ENCODE measurements around the gene STAT3.
"Not testable (repeated sequence)": the region's sequence is repeated elsewhere in the genome, so short reads cannot be mapped to it uniquely, and the experiment has no call there.

STAT3 gene

DNA sequence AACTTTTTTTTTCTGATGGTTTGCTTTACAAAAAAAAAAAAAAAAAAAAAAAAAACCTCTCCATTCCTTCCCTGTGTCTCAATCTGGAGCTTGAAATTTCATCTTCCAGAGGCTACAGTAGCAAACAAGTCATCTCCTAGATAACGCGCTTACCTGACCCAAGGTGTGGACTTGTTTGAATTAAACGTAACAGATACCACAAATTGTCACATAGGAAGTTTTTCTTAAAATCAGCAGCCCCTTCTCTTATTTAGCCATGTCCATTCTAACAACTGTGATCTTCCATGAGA is 114.0 kb downstream of the STAT3 start:
- no peak for DNase-seq

DNA sequence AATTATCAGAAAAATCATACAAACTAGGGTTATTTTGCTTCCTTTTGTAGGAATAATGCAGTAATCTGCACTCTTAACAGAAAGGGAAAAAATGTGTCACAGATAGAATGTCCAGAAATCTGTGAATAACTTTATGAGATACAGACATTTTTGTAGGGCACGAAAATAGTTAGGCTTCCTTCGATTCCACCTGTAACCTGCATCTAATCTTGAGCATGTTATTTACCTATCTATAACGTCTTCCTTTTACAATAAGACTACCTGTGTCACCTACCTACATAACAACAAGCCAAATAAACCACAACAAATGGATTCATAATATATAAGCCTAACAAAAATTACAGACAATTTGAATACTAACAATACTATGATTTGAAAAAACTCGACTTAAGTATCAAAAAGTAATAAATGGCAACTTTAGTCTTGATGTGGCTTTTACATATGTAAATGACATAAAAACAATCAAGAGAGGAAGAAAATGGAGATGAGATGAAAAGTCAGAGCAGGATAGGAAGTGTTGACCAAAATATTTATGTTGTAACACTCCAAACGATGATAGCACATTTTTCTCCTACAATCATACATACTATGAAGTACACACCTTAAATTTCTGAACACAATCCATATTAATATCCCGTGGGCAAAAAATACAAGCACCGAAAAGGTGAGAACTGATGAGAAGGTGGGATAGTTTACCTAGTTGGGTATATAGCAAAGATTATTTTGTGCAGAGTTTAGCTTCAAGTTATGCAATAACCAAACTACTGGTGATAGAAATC is 114.6 kb downstream of the STAT3 start:
- no peak for DNase-seq

DNA sequence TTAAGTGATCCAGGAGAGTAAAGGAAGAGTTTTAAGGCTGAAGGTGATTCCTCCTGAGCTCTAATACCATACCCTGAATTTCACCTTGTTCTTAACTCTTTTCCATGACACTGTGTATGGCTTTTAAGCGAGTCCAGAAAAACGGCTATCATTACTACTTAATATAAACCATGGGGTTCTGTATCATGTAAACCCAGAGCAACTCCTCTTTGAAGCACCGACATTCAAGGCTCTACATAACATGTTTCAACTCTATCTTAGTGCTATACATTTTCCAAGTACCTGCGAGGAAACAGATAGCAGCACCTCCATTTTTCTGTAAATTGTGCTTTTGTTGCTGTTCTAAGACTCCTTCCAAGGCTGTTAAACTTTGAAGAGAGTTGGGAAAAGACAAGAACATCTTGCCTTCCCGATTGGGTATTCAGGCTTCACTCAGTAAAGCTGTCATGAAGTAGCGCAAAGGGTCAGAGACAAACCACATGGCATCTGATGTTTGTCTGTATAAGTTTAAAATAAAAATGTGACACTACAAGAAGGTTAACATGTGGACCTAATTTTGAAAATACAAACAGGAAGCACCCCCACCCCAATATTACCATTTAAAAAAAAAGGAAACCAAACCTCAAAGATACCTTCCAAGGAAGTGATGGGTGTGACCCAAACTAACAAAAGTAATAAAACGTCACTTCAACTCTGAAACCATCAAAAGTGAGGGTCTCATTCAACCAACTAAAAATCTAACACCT is 115.9 kb downstream of the STAT3 start:
- DNase-seq: no peak

DNA sequence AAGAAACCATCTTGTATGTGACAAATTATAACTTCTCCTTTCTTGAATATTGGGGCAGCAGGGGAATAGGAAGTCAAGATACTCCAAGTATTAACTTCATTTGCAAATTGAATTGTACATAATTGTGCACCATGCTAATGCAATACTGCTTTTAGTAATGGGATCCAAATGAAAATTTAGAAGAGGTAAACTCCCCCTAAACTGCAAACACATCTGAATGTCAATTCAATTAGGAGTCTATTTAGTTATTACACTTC is 116.5 kb downstream of the STAT3 start:
- no peak for DNase-seq

DNA sequence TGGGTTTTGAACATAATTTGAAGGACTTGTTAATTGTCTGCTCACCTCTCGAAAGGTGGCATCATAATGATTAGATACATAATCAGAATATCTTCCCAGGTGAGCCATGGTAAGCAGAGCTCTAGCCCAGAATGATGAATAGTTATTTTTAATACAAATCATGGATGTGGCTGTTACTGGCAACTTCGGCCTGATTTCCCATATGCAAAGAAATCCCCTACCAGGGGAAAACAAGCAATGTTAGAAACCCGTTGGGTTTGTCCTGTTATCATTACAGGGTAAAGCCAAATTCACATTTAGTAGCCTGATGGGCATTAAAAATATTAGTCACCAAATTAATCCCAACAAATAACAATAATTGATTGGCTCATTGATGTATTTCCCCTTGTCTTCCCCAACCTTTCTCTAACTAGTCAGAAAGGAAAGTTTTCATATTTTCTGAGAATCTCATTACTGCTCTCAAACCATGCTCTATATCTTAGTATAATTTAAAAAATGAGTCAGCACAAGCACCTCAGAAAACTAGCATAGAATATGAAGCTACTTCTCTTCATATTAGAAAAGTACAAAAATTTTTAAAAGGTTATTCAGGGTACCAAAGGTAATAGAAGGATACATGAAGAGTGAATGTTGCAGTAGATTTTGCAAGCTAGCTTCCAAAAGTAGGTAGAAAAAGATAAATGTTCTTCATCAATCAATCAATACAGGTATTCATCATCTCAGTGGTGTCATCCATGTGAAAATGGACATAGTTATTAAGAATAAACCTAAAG is 117.0 kb downstream of the STAT3 start:
- DNase-seq: no peak

DNA sequence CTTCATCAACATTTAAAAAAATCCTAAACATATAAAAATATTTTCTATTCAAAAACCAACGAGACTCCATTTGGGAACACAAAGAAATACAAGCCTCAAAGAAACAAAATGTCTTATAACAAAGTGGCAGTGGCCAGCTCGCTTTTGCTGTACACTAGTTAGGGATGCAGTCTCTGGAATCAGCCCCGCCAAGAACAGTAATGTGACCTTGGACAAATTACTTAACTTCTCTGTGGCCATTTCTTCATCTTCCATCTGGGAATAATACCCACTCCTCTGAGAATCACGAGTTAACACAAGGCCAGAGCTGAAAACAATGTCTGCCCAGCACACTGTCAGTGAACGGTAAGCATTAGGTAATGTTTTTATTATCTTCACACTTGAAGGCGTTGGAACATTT is 117.6 kb downstream of the STAT3 start:
- DNase-seq: no peak

DNA sequence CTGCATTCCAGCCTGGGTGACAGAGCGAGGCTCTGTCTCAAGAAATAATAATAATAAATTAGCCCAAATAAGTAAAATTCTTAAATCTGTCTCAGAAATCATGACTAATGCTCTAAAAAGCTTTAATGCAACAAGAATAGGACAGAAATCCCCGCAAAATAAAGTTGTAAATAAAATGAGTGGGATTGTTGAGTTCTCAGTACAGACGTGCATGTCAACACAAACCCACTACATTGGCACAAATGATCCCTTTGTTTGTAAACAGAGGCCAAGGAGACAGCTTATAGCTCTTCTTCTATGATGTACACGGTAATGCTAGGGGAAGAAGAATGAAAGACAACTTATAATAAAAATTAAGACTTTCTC is 118.1 kb downstream of the STAT3 start:
- no peak for DNase-seq

DNA sequence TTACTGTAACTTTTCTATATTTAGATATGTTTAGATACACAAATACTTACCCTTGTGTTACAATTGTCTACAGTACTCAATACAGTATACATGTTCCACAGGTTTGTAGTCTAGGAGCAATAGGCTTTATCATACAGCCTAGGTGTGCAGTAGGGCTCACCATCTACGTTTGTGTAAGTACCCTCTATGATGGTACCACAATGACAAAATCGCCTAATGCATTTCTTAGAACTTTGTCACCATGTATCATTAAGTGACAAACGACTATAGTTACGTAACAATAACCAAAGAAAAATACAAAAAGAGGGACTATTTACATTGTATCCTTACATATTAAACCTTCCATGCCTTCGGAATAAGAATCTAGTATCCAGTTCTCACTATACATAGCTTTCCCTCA is 120.0 kb downstream of the STAT3 start:
- DNase-seq: no peak

DNA sequence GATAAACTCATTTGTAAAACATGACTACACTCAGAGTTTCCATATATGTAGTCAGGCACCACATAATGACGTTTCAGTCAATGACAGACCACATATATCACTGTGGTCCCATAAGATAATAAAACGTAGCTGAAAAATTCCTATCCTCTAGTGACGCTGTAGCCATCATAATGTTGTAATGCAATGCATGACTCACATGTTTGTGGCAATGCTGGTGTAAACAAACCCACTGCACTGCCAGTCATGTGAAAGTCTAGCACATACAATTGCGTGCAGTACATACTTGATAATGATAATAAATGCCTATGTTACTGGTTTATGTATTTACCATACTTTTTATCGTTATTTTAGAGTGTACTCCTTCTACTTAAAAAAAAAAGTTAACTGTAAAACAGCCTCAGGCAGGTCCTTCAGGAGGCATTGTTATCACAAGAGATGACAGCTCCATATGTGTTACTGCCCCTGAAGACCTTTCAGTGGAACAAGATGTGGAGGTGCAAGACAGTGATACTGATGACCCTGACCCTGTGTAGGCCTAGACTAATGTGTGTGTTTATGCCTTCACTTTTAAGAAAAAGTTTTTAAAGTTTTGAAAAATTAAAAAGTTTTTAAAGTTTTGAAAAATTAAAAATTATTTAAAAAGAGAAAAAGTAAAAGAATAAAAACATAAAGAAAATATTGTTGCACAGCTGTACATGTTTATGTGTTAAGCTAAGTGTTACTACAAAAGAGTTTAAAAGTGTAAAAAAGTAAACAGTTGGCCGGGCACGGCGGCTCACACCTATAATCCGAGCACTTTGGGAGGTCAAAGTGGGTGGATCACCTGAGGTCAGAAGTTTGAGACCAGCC is 121.1 kb downstream of the STAT3 start:
- DNase-seq: peak; percentile 62

DNA sequence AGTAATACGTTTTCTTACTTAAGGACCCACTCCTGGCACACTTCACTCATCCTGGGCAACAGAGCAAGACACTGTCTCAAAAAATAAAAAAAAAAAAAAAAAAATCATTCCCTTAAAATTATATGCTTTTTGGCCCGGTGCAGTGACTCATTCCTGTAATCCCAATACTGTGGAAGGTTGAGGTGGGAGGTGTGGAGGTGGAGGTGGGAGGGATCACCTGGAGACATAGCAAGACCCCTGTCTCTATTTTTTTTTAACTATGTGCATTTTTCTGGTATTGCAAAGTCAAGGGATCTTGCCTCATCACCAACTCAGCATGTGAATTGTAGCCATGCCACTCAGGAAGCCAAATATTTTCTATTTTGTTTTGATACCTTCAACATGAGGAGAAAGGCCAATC is 121.8 kb downstream of the STAT3 start:
- no peak for DNase-seq

DNA sequence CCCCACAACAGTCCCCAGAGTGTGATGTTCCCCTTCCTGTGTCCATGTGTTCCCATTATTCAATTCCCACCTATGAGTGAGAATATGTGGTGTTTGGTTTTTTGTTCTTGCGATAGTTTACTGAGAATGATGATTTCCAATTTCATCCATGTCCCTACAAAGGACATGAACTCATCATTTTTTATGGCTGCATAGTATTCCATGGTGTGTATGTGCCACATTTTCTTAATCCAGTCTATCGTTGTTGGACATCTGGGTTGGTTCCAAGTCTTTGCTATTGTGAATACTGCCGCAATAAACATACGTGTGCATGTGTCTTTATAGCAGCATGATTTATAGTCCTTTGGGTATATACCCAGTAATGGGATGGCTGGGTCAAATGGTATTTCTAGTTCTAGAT is 123.9 kb downstream of the STAT3 start:
- DNase-seq: not testable (repeated sequence)
